ENCODE data around the gene DGKI.

- TF ChIP-seq POLR2A (IDR thresholded peaks at IDR 0.05) = no peak
- no peak for TF ChIP-seq CTCF (IDR thresholded peaks at IDR 0.05)
These were observed 311.2 kb downstream of the DGKI start for GRCh38 chr7:137535579-137535978.
